T1000 (cell line): Measurements from ENCODE around the gene NAA80.
"Not testable (repeated sequence)": the region's sequence is repeated elsewhere in the genome, so short reads cannot be mapped to it uniquely, and the experiment has no call there.

Experiments
- DNase-seq: peaks from one replicate; lab custom pipeline; 2025; ENCODE audit warnings: mixed read lengths; lab: John Stamatoyannopoulos, UW

Gene NAA80

GRCh38 chr3:50290161-50290641, 9.0 kb downstream of the NAA80 start:
- DNase-seq, result no peak

- DNase-seq, result no peak
These were observed 10.1 kb downstream of the NAA80 start for GRCh38 chr3:50289130-50289529.

- DNase-seq, result no peak
These were observed 10.7 kb downstream of the NAA80 start for GRCh38 chr3:50288387-50289007.

- no peak for DNase-seq
These were observed 11.9 kb downstream of the NAA80 start for GRCh38 chr3:50287262-50287661.

- DNase-seq, result no peak
These were observed 12.6 kb downstream of the NAA80 start for GRCh38 chr3:50286322-50287227.

GRCh38 chr3:50284121-50284520, 15.1 kb downstream of the NAA80 start:
- DNase-seq, result not testable (repeated sequence)

GRCh38 chr3:50279255-50280016, 19.8 kb downstream of the NAA80 start:
- DNase-seq, result no peak

- DNase-seq, result no peak
These were observed 20.4 kb downstream of the NAA80 start, which contains the start of gene LSMEM2 for GRCh38 chr3:50278880-50279224. TSS of gene LSMEM2 (plus strand) at chr3:50279087. CDS start at chr3:50279114, 27 bp downstream.

GRCh38 chr3:50278123-50278879, 20.9 kb downstream of the NAA80 start:
- DNase-seq, result no peak

GRCh38 chr3:50276762-50277101, 22.5 kb downstream of the NAA80 start:
- no peak for DNase-seq

GRCh38 chr3:50275996-50276761, 23.0 kb downstream of the NAA80 start:
- DNase-seq, result no peak

- no peak for DNase-seq
These were observed 23.8 kb downstream of the NAA80 start for GRCh38 chr3:50275141-50275995.

GRCh38 chr3:50274371-50275104, 24.7 kb downstream of the NAA80 start:
- peak; percentile 45 for DNase-seq

- DNase-seq, result no peak
These were observed 25.5 kb downstream of the NAA80 start for GRCh38 chr3:50273689-50274065.

- peak; percentile 77 for DNase-seq
These were observed 26.1 kb downstream of the NAA80 start for GRCh38 chr3:50272911-50273688.

- DNase-seq, result not testable (repeated sequence)
These were observed 26.7 kb downstream of the NAA80 start for GRCh38 chr3:50272538-50272910.

GRCh38 chr3:50271314-50271936, 27.8 kb downstream of the NAA80 start:
- no peak for DNase-seq
